DND-41 (cell line): ENCODE data around the gene MBD3.

Experiments used
- EZH2 ChIP-seq: IDR thresholded peaks from 3 replicates; pipeline ENCODE4 v1.6.1; 2012; ENCODE audit warnings: borderline replicate concordance, low read depth, mild to moderate bottlenecking, moderate library complexity, low read length, inconsistent platforms; ENCODE audit not compliant: severe bottlenecking
- TF ChIP-seq, protein P1 (sequence below): IDR thresholded peaks from 2 replicates; pipeline ENCODE4 v1.5.1; 2012; ENCODE audit warnings: borderline replicate concordance, low read length, moderate library complexity, mild to moderate bottlenecking; ENCODE audit not compliant: poor library complexity, severe bottlenecking; ENCODE audit errors: extremely low read depth

DNA sequence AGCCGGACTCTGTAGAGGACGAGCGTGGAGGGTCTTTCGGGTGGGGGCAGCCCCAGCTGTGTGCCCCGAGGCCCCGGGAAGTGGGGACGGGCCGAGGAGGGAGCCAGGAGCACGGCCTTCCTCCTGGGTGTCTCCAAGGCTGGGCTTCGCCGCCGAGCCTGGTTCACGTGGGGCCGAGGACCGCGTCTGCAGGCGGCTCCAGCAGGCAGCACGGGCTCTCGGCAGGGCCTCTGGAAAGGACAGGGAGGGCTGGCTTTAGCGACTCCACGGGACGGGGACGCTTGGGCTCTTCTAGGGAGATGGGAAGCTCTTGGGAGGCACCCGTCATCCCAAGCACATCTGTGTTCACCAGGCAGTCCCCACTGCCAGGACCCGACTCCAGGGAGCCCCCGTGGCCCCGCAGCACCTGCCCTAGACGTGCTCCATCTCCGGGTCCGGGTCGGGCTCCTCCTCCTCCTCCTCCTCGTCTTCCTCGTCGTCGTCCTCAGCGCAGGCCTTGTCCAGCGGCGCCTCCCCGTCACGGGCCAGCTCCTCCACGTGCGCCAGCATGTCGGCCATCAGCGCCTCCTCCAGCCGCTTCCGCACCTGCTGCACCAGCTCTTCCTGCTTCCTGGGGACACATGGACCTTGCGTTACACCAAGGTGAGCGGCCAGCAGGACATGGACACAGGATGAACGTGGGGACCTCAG is 14.6 kb downstream of the MBD3 start:
- TF ChIP-seq EZH2 = no peak
- TF ChIP-seq, protein P1, sequence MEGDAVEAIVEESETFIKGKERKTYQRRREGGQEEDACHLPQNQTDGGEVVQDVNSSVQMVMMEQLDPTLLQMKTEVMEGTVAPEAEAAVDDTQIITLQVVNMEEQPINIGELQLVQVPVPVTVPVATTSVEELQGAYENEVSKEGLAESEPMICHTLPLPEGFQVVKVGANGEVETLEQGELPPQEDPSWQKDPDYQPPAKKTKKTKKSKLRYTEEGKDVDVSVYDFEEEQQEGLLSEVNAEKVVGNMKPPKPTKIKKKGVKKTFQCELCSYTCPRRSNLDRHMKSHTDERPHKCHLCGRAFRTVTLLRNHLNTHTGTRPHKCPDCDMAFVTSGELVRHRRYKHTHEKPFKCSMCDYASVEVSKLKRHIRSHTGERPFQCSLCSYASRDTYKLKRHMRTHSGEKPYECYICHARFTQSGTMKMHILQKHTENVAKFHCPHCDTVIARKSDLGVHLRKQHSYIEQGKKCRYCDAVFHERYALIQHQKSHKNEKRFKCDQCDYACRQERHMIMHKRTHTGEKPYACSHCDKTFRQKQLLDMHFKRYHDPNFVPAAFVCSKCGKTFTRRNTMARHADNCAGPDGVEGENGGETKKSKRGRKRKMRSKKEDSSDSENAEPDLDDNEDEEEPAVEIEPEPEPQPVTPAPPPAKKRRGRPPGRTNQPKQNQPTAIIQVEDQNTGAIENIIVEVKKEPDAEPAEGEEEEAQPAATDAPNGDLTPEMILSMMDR = no peak
